Activated CD8-positive, alpha-beta memory T cell treated with anti-CD3 and anti-CD28 coated beads, Interleukin-2, amount 10 ng/mL, durations not matched to agents 7 days and 5 days (primary cell): Measurements from ENCODE around the gene BGN. TPM values are rescaled to one million over a fixed set of nuclear protein-coding genes. Genes with fewer than 3 reads are reported as not detected.

ENCODE experiments used
- ATAC-seq: fragments of 150-1000 bp; cut with Tn5 transposase; one replicate; pipeline ENCODE4 v1.10.0; 2021; ENCODE audit warnings: moderate library complexity
- CTCF ChIA-PET: fragments of 350-600 bp; sonication (Branson Sonifier 250); formaldehyde crosslinking; loops from one replicate; lab custom pipeline; 2021; ENCODE audit warnings: antibody characterized with exemption; lab: Charles Lee
- DNase-seq: peaks from one replicate; pipeline ENCODE4 v3.0.0-alpha.2; 2020
- H3K27ac Mint-ChIP-seq: one replicate; pipeline ENCODE4 v1.8.0; 2021; ENCODE audit warnings: mild to moderate bottlenecking, mixed read lengths
- H3K27me3 Mint-ChIP-seq: one replicate; pipeline ENCODE4 v1.8.0; 2021; ENCODE audit warnings: mixed read lengths
- H3K36me3 Mint-ChIP-seq: one replicate; pipeline ENCODE4 v1.8.0; 2021; ENCODE audit warnings: mild to moderate bottlenecking, mixed read lengths
- H3K4me1 Mint-ChIP-seq: one replicate; pipeline ENCODE4 v1.8.0; 2021; ENCODE audit warnings: mixed read lengths
- H3K4me3 Mint-ChIP-seq: one replicate; pipeline ENCODE4 v1.8.0; 2021; ENCODE audit warnings: mild to moderate bottlenecking, moderate library complexity, mixed read lengths
- H3K9me3 Mint-ChIP-seq: one replicate; pipeline ENCODE4 v1.8.0; 2022; ENCODE audit warnings: low read depth, mixed read lengths
- total RNA-seq, 2 experiments: library from RNA; stranded (reverse); gene quantifications; one replicate each; pipeline ENCODE4 v1.2.3, GENCODE V29; 2021

Gene BGN
- total RNA-seq, 2 experiments from 2014 or later: not detected

DNA sequence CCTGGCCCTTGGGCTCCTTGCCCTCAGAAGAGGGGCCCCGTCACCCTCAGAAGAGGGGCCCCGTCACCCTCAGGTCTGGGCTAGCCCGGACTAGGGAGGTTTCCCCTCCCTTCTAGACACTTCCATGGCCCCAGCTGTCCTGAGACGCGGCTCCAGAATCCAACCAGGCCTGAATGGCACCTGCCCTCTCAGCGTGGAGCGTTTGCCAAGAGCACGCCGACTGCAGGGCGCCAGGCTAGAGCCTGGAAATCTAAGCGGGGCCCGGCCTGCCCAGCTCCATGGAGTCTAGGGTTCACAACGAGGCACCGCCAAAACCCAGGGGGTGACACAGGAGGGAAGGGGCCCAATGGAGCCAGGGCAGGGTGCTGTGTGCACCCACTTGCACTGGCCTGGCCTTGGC, 14.8 kb downstream of the BGN start:
- Mint-ChIP-seq H3K4me3 (no peak overlapping the region), H3K27me3 (no peaks in the 10 kb centered on the region), H3K4me1 (peaks cover 5% of the 10 kb centered on the region), H3K9me3 (no peaks in the 10 kb centered on the region), H3K27ac (no peak overlapping the region), H3K36me3 (no peaks in the 10 kb centered on the region)
- no peak for DNase-seq
- ATAC-seq: no peak
- CTCF ChIA-PET: interaction anchor here (3.4 to 4.8 kb wide), 2 partner anchors 38 to 48 kb away, joined by 13 to 56 read pairs; partner anchors contain the start of gene HAUS7

DNA sequence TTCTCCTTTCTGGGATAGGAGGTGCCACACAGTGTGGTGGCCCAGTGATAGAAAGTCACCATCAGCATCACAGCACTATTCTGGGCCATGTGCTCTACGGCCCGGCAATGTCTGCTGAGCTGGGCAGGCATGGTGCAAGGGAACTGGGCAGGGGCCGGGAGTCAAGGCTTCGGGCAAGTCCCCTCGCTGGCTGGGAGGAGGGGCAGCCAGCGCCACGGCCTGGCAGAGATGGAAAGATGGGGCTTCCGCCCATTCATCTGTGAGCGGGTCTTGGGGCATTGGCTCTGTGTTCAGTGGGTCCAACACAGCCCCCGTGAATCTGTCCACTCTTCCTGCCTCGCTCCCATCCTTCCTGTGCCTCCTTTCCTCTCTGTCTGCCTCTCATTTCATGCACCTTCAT, 15.6 kb downstream of the BGN start:
- Mint-ChIP-seq H3K27me3 (no peaks in the 10 kb centered on the region), H3K9me3 (no peaks in the 10 kb centered on the region), H3K4me3 (no peak overlapping the region), H3K4me1 (peaks cover 5% of the 10 kb centered on the region), H3K36me3 (no peaks in the 10 kb centered on the region), H3K27ac (no peak overlapping the region)
- DNase-seq (no peak), ATAC-seq (no peak)
- CTCF ChIA-PET: interaction anchor here (1.0 kb wide), 1 partner anchor 569 kb away, joined by 3 read pairs; no protein-coding TSS in a partner anchor

DNA sequence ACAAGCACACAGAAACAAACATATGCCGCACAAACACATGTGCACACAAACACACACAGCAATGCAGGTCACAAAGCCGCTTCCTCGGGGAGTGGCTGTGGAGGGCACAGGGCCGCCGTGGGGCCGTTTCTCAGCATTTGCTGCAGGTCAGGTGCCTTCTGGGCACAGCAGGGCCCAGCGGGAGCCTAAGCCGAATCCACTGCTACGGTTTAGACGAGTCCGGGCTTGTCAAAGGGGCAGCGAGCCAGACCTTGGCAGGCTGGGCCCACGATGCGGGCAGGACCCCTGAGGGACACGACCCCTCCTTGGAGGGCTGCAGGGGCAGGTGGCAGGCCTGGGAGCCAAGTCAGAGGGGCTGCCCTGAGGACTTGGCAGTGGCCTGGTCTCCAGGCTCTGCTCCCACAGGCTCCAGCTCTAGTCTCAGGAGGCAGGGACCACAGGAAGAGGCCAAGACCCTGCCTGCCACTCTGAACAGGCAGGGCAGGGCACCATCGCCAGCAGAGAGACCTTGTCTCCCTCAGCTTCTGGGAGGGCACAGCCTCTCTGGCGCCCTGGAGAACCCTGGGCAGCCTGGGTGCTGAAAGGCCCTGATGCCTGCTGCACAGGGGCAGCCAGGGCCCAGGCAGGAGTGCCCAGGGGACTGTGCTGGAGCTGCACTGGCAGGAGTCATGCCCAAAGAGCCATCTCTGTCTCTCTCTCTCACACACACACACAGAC, 17.2 kb downstream of the BGN start:
- Mint-ChIP-seq H3K4me1 (peaks cover 5% of the 10 kb centered on the region), H3K27ac (no peak overlapping the region), H3K9me3 (no peaks in the 10 kb centered on the region), H3K36me3 (no peaks in the 10 kb centered on the region), H3K4me3 (no peak overlapping the region), H3K27me3 (peaks cover 8% of the 10 kb centered on the region)
- no peak for DNase-seq
- CTCF ChIA-PET: no interaction called here
- no peak for ATAC-seq

GRCh38 chrX:153512501-153512893, 17.7 kb downstream of the BGN start:
- DNase-seq: no peak
- Mint-ChIP-seq H3K36me3 (no peaks in the 10 kb centered on the region), H3K27ac (no peak overlapping the region), H3K4me3 (no peak overlapping the region), H3K27me3 (peaks cover 11% of the 10 kb centered on the region), H3K9me3 (no peaks in the 10 kb centered on the region), H3K4me1 (peaks cover 1% of the 10 kb centered on the region)
- CTCF ChIA-PET: no interaction called here
- ATAC-seq: no peak

DNA sequence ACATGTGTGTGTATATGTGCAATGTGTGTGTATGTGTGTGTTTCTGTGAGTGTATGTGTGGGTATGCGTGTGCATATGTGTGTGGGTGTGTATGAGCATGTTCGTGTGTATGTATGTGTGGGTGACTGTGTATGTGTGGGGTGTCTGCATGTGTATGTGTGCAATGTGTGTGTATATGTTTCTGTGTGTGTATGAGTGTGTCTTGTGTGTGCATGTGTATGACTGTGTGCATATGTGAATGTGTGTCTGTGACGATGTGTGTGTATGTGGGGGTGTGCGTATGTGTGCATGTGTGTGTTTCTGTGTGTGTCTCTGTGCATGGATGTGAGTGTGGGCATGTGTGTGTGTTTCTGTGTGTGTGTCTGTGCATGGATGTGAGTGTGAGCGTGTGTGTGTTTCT, 18.5 kb downstream of the BGN start:
- peaks cover 12% of the 10 kb centered on the region for H3K27me3 Mint-ChIP-seq

GRCh38 chrX:153514259-153514658, 19.5 kb downstream of the BGN start:
- Mint-ChIP-seq H3K27me3 (peaks cover 18% of the 10 kb centered on the region), H3K4me3 (no peak overlapping the region), H3K27ac (no peak overlapping the region), H3K36me3 (no peaks in the 10 kb centered on the region), H3K9me3 (no peaks in the 10 kb centered on the region), H3K4me1 (no peaks in the 10 kb centered on the region)
- ATAC-seq (no peak), DNase-seq (no peak)
- CTCF ChIA-PET: no interaction called here

More for the DNA sequence above, 18.5 kb downstream of the BGN start:
- Mint-ChIP-seq H3K9me3 (no peaks in the 10 kb centered on the region), H3K4me1 (no peaks in the 10 kb centered on the region), H3K27ac (no peak overlapping the region), H3K4me3 (no peak overlapping the region), H3K36me3 (no peaks in the 10 kb centered on the region)
- DNase-seq (no peak), ATAC-seq (no peak)
- CTCF ChIA-PET: no interaction called here

DNA sequence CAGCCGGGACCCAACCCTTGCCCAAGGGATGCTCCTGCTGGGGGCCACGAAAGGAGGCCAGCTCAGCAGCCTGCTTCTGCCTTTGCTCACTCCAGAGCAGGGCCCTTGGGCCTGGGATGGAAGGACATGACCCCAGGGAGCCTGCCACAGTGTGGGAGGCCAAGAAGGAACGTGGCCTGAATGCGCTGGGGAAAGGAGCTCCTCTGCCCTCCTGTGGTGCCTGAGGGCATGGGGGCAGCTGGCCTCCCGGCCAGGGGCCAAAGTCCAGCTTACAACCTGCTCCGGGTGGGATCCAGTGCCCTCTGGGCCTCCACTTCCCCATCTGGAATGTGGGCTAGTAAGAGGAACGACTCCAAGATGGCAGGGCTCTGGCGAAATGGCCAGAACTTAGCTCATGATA, 20.7 kb downstream of the BGN start:
- no peak for DNase-seq
- no peak for ATAC-seq
- H3K27ac Mint-ChIP-seq: no peak overlapping the region
- no peak overlapping the region for H3K4me3 Mint-ChIP-seq
- peaks cover 21% of the 10 kb centered on the region for H3K27me3 Mint-ChIP-seq
- no peaks in the 10 kb centered on the region for H3K4me1 Mint-ChIP-seq
- H3K36me3 Mint-ChIP-seq: no peaks in the 10 kb centered on the region
- H3K9me3 Mint-ChIP-seq: no peaks in the 10 kb centered on the region
- CTCF ChIA-PET: no interaction called here

DNA sequence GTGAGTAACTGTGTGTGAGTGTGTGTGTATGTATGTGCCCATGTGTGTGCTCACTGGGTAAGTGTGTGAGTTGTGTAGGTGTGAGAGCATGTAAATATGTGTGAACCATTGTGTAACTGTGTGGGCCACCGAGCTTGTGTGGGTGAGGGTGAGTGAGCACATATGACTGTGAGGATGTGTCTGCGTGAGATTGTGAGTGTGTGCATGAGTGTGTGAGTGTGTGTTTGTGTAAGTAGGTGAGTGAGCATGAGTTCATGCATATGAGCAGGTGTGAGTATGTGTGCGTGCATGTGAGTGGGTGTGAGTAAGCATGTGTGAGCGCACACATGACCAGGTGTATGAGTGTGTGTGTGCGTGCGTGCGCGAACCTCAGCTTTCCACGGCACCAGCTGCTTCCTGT, 21.3 kb downstream of the BGN start:
- ATAC-seq (no peak), DNase-seq (no peak)
- peaks cover 24% of the 10 kb centered on the region for H3K27me3 Mint-ChIP-seq
- H3K36me3 Mint-ChIP-seq: no peaks in the 10 kb centered on the region
- H3K9me3 Mint-ChIP-seq: no peaks in the 10 kb centered on the region
- no peak overlapping the region for H3K4me3 Mint-ChIP-seq
- CTCF ChIA-PET: no interaction called here
- no peaks in the 10 kb centered on the region for H3K4me1 Mint-ChIP-seq
- H3K27ac Mint-ChIP-seq: no peak overlapping the region

GRCh38 chrX:153517423-153517822, 22.6 kb downstream of the BGN start, which contains the start of gene ATP2B3:
TSS of gene ATP2B3 (plus strand) at chrX:153517642. CDS start at chrX:153536248, 18,606 bp downstream.
- no peak within 1 kb of the TSS for H3K4me3 Mint-ChIP-seq
- ATAC-seq (no peak), DNase-seq (no peak)
- CTCF ChIA-PET: no interaction called here
- H3K27me3 Mint-ChIP-seq: peaks cover 27% of the 10 kb centered on the region
- no peaks in the 10 kb centered on the region for H3K9me3 Mint-ChIP-seq
- H3K27ac Mint-ChIP-seq: no peak within 1 kb of the TSS
- no peaks in the 10 kb centered on the region for H3K36me3 Mint-ChIP-seq
- no peaks in the 10 kb centered on the region for H3K4me1 Mint-ChIP-seq

GRCh38 chrX:153517946-153518834, 23.4 kb downstream of the BGN start:
- Mint-ChIP-seq H3K36me3 (no peaks in the 10 kb centered on the region), H3K4me3 (no peak overlapping the region), H3K27me3 (peaks cover 27% of the 10 kb centered on the region), H3K9me3 (no peaks in the 10 kb centered on the region), H3K4me1 (no peaks in the 10 kb centered on the region), H3K27ac (no peak overlapping the region)
- CTCF ChIA-PET: no interaction called here
- no peak for ATAC-seq
- DNase-seq: no peak

- Mint-ChIP-seq H3K36me3 (no peaks in the 10 kb centered on the region), H3K9me3 (no peaks in the 10 kb centered on the region), H3K27me3 (peaks cover 27% of the 10 kb centered on the region), H3K4me3 (no peak overlapping the region), H3K4me1 (no peaks in the 10 kb centered on the region), H3K27ac (no peak overlapping the region)
- CTCF ChIA-PET: no interaction called here
- ATAC-seq: no peak
- no peak for DNase-seq
Measured at GRCh38 chrX:153519569-153520286, 24.9 kb downstream of the BGN start.

- ATAC-seq: no peak
- Mint-ChIP-seq H3K27me3 (peaks cover 27% of the 10 kb centered on the region), H3K9me3 (no peaks in the 10 kb centered on the region), H3K4me3 (no peak overlapping the region), H3K27ac (no peak overlapping the region), H3K4me1 (no peaks in the 10 kb centered on the region), H3K36me3 (no peaks in the 10 kb centered on the region)
- CTCF ChIA-PET: no interaction called here
- no peak for DNase-seq
Measured at GRCh38 chrX:153520287-153520917, 25.6 kb downstream of the BGN start.

- Mint-ChIP-seq H3K4me1 (no peaks in the 10 kb centered on the region), H3K27ac (no peak overlapping the region), H3K36me3 (no peaks in the 10 kb centered on the region), H3K27me3 (peaks cover 23% of the 10 kb centered on the region), H3K9me3 (no peaks in the 10 kb centered on the region), H3K4me3 (no peak overlapping the region)
- DNase-seq: no peak
- no peak for ATAC-seq
- CTCF ChIA-PET: no interaction called here
Measured at GRCh38 chrX:153521034-153521433, 26.3 kb downstream of the BGN start.
